Left lung (tissue), 10 donors: ENCODE measurements around the gene GLYATL1B. TPM values are rescaled to one million over a fixed set of nuclear protein-coding genes. Genes with fewer than 3 reads are reported as not detected.
A peak's percentile ranks its signal among the peaks of the same experiment; 100 is the strongest.
"Not testable (repeated sequence)": the region's sequence is repeated elsewhere in the genome, so short reads cannot be mapped to it uniquely, and the experiment has no call there.

Experiments used
- ATAC-seq: fragments of 200-7000 bp; cut with Tn5 transposase; one replicate; pipeline ENCODE4 v1.9.1; 2020; ENCODE audit warnings: moderate library complexity
- DNase-seq, 4 donors: peaks; one replicate each; pipeline ENCODE4 v3.0.0-alpha.2; 2013 to 2020
- H3K27ac ChIP-seq, 2 donors: fragments of 200-600 bp; sonication (generic) in 1 of 2; one replicate each; pipeline versions ENCODE4 v1.5.0 to v1.8.0; 2020 to 2021
- H3K27me3 ChIP-seq, 2 donors: fragments of 200-600 bp; sonication (generic) in 1 of 2; one replicate each; pipeline versions ENCODE4 v1.5.0 to v1.8.0; 2020 to 2021
- H3K36me3 ChIP-seq, 2 donors: fragments of 200-600 bp; sonication (generic) in 1 of 2; one replicate each; pipeline versions ENCODE4 v1.5.0 to v1.8.0; 2020 to 2021
- H3K4me1 ChIP-seq, 2 donors: fragments of 200-600 bp; one replicate each; pipeline ENCODE4 v1.8.0; 2021
- H3K4me3 ChIP-seq, 2 donors: fragments of 200-600 bp; sonication (generic) in 1 of 2; one replicate each; pipeline versions ENCODE4 v1.5.0 to v1.8.0; 2020 to 2021; ENCODE audit warnings: mild to moderate bottlenecking in 1 of 2
- H3K9me3 ChIP-seq, 2 donors: fragments of 200-600 bp; sonication (generic) in 1 of 2; one replicate each; pipeline versions ENCODE4 v1.5.0 to v1.8.0; 2020 to 2021
- intact Hi-C, 2 donors: fragments of 100-400 bp; cut with DNase I; formaldehyde crosslinking; loops; one replicate each; pipeline versions ENCODE4 v1.11.2 to v1.14.2; 2022
- polyA plus RNA-seq, 6 donors: library from polyadenylated mRNA; unstranded; fragments of 120-200 nt; gene quantifications; one replicate each; pipeline ENCODE4 v1.2.1, GENCODE V29; 2013; ENCODE audit not compliant: insufficient read length in 6 of 6
- total RNA-seq, 2 donors: library from RNA; stranded (reverse); fragmentation: NEBNext Ultra II Directional; extraction: Animal tissue kit (Norgen Biotek cat#: 25700); gene quantifications; one replicate each; pipeline ENCODE4 v1.2.1, GENCODE V29; 2021
- TF ChIP-seq, protein P1 (sequence below), 2 donors: fragments of 200-600 bp; sonication (generic) in 1 of 2; IDR thresholded peaks; one replicate each; pipeline versions ENCODE4 v1.5.0 to v1.8.0; 2021; ENCODE audit warnings: antibody characterized with exemption in 2 of 2
- donor health status: DM: no; HTN: yes; CAD: no.
- donor health status: DM: no; HTN: no; CAD: no.

Gene GLYATL1B
- total and polyA plus RNA-seq, 8 donors, result 0.30 to 0.66 (median 0.38) TPM; not detected in 3

- ATAC-seq (peak; percentile 86), DNase-seq (peak in 2 of 4 donors; percentile 24 to 59)
- peaks cover 0 to 7% of the 10 kb centered on the region in 2 donors for H3K27me3 ChIP-seq
- intact Hi-C loops, result no loop called here
- H3K4me3 ChIP-seq, result no peak overlapping the region
- H3K9me3 ChIP-seq, result no peaks in the 10 kb centered on the region
- H3K4me1 ChIP-seq, result peaks cover 0 to 9% of the 10 kb centered on the region in 2 donors
- H3K27ac ChIP-seq, result no peak overlapping the region
- TF ChIP-seq, protein P1, sequence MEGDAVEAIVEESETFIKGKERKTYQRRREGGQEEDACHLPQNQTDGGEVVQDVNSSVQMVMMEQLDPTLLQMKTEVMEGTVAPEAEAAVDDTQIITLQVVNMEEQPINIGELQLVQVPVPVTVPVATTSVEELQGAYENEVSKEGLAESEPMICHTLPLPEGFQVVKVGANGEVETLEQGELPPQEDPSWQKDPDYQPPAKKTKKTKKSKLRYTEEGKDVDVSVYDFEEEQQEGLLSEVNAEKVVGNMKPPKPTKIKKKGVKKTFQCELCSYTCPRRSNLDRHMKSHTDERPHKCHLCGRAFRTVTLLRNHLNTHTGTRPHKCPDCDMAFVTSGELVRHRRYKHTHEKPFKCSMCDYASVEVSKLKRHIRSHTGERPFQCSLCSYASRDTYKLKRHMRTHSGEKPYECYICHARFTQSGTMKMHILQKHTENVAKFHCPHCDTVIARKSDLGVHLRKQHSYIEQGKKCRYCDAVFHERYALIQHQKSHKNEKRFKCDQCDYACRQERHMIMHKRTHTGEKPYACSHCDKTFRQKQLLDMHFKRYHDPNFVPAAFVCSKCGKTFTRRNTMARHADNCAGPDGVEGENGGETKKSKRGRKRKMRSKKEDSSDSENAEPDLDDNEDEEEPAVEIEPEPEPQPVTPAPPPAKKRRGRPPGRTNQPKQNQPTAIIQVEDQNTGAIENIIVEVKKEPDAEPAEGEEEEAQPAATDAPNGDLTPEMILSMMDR (IDR thresholded peaks at IDR 0.05), result peak; percentile 72
- no peaks in the 10 kb centered on the region for H3K36me3 ChIP-seq
Measured at GRCh38 chr11:59097113-59097708, 11.1 kb downstream of the GLYATL1B start.

GRCh38 chr11:59097938-59098337 is 11.8 kb downstream of the GLYATL1B start:
- DNase-seq, intact Hi-C loops, ATAC-seq, H3K27ac ChIP-seq, H3K36me3 ChIP-seq, H3K9me3 ChIP-seq, H3K4me3 ChIP-seq: not testable (repeated sequence)
- Histone ChIP-seq H3K4me1 (peaks cover 0 to 13% of the 10 kb centered on the region in 2 donors), H3K27me3 (peaks cover 0 to 13% of the 10 kb centered on the region in 2 donors)

GRCh38 chr11:59102259-59102765 is 16.2 kb downstream of the GLYATL1B start:
- ATAC-seq (peak; percentile 70), DNase-seq (peak; percentile 16 to 82 (median 65))
- H3K27ac ChIP-seq, result no peak overlapping the region
- intact Hi-C loops, result loop anchor here in 1 of 2 donors (5.0 kb wide), 1 partner anchor 35 kb away; no protein-coding TSS in a partner anchor
- H3K9me3 ChIP-seq, result no peaks in the 10 kb centered on the region
- peak overlapping the region; percentile 3 to 25 for H3K4me3 ChIP-seq
- H3K4me1 ChIP-seq, result peaks cover 0 to 26% of the 10 kb centered on the region in 2 donors
- H3K27me3 ChIP-seq, result peaks cover 0 to 31% of the 10 kb centered on the region in 2 donors
- no peaks in the 10 kb centered on the region for H3K36me3 ChIP-seq
- TF ChIP-seq, protein P1 (IDR thresholded peaks at IDR 0.05), result peak; percentile 19 to 32

DNA sequence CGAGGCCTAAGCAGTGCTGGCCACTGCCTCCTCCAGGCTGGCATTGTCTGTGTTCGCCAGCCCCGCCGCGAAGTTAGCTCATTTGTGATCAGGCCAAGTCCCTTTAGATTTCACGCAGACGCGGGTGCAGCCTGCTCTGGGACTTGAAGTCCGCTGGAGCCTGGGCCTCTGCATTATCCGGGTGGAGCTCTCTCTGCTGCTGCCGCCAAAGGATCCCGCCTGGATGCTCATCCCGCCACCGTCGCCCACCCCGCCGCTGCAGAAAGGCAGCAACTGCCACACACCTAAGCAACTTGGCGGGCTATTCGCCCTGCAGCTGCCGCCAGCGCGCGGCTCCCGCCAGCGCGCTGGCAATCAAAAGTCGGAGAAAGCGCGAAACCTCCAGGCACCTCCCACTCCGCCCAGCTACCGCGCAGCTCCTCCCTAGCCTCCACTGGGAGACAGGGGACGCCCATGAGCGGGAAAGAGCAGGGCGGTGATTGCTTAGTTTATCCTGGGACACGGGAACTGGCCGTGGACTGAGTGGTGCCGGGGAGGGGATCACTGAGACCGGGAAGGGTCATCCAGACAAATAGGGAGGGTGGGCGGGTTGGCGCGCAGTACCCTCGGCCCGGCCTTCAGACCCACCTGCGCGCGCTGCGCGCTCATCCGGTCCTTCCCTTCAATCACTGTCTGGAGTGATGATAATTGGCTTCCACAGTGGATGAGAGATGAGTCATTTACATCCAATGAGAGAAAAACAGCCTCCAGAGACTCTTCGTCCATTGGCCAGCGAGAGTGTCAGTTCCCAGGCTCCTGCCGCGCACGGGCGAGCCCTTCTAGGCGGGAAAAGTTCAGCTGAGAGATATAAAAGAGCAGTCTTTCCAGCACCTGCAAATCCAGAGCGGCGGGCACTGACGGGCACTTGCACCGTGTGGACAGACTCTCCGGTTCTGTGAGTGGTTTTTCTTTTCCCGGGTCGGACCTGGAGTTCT is 20.5 kb downstream of the GLYATL1B start, which contains the start of gene FAM111B:
TSS of gene FAM111B (plus strand) at position 875 of the 974 bp plus-strand sequence. CDS start 2,389 bp downstream, outside the sequence.
- TF ChIP-seq, protein P1 (IDR thresholded peaks at IDR 0.05), result no peak
- Histone ChIP-seq H3K9me3 (no peaks in the 10 kb centered on the region), H3K4me1 (peaks cover 0 to 26% of the 10 kb centered on the region in 2 donors), H3K27me3 (peaks cover 0 to 31% of the 10 kb centered on the region in 2 donors), H3K27ac (no peak within 1 kb of the TSS), H3K4me3 (peak within 1 kb of the TSS; percentile 51 to 56), H3K36me3 (no peaks in the 10 kb centered on the region)
- intact Hi-C loops, result no loop called here
- ATAC-seq (peak; percentile 98), DNase-seq (peak; percentile 73 to 91 (median 90))

DNA sequence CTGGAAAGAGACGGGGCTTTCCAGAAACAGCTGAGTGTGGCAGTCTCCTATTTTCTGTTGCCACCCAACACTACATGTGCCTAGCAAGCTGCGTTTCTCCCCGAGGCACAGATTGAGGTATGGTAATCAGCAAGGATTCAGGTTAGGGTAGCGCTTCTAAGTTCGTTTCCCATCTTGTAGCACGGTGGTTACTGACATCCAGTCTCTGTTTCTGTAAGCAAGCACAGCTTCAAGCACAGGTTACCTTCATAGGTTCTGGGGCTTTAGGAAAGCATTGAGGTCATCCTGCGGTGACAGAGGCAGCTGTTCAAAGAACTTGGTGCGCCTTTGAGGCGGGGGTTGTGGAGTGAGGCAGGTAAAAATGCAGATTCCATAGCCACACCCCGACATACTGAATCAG is 21.6 kb downstream of the GLYATL1B start:
- peaks cover 0 to 16% of the 10 kb centered on the region in 2 donors for H3K4me1 ChIP-seq
- peaks cover 0 to 20% of the 10 kb centered on the region in 2 donors for H3K27me3 ChIP-seq
- DNase-seq, ATAC-seq, H3K9me3 ChIP-seq, H3K27ac ChIP-seq, intact Hi-C loops, H3K36me3 ChIP-seq: not testable (repeated sequence)
- H3K4me3 ChIP-seq, result peak overlapping the region in 1 of 2 donors; percentile 56
